DMS 273 (cell line): ENCODE data around the gene LSP1.

Experiments used
- DNase-seq: peaks from one replicate; lab custom pipeline; 2025; ENCODE audit not compliant: unreplicated experiment; lab: John Stamatoyannopoulos, UW

LSP1 gene

GRCh38 chr11:1915795-1916131, 62.9 kb downstream of the LSP1 start:
- no peak for DNase-seq

GRCh38 chr11:1916132-1916985, 63.5 kb downstream of the LSP1 start:
- DNase-seq: no peak

- DNase-seq: no peak
Observed at GRCh38 chr11:1916986-1917522, 64.2 kb downstream of the LSP1 start.

- peak; percentile 16 for DNase-seq
Observed at GRCh38 chr11:1917523-1918435, 64.9 kb downstream of the LSP1 start.

GRCh38 chr11:1918436-1919315, 65.8 kb downstream of the LSP1 start:
- DNase-seq: no peak

GRCh38 chr11:1919391-1920127, 66.7 kb downstream of the LSP1 start, which contains the start of gene TNNT3:
Gene TNNT3, plus strand, starts transcription at chr11:1919703. Its CDS starts 3,172 bp downstream, at chr11:1922875.
- peak; percentile 23 for DNase-seq

- DNase-seq: no peak
Observed at GRCh38 chr11:1920128-1920908, 67.4 kb downstream of the LSP1 start.

GRCh38 chr11:1920909-1921573, 68.2 kb downstream of the LSP1 start:
- DNase-seq: peak; percentile 36

GRCh38 chr11:1921574-1922141, 68.8 kb downstream of the LSP1 start:
- no peak for DNase-seq

- DNase-seq: no peak
Observed at GRCh38 chr11:1922481-1923081, 69.7 kb downstream of the LSP1 start.

GRCh38 chr11:1923201-1923956, 70.5 kb downstream of the LSP1 start:
- DNase-seq: no peak

GRCh38 chr11:1924181-1924580, 71.3 kb downstream of the LSP1 start:
- DNase-seq: no peak

GRCh38 chr11:1924646-1925372, 71.9 kb downstream of the LSP1 start:
- no peak for DNase-seq

- DNase-seq: no peak
Observed at GRCh38 chr11:1925373-1926155, 72.7 kb downstream of the LSP1 start.

- no peak for DNase-seq
Observed at GRCh38 chr11:1926156-1927025, 73.5 kb downstream of the LSP1 start.
